Fibroblast of lung (primary cell): ENCODE results near the gene CFAP97D2. TPM values are rescaled to one million over a fixed set of nuclear protein-coding genes. Genes with fewer than 3 reads are reported as not detected.

Source experiments
- DNase-seq, 2 donors: peaks; one replicate each; pipeline versions ENCODE4 v3.0.0 to v3.0.0-alpha.2; 2010; ENCODE audit warnings: low read depth in 2 of 2
- H2AFZ ChIP-seq: 2 replicates; pipeline ENCODE4 v1.5.1; 2012; ENCODE audit warnings: low read length, control low read depth, inconsistent platforms
- H3K27ac ChIP-seq: 2 replicates; pipeline ENCODE4 v1.5.1; 2011; ENCODE audit warnings: low read length, control low read depth; ENCODE audit not compliant: insufficient read depth
- H3K27me3 ChIP-seq: 2 replicates; pipeline ENCODE4 v1.5.1; 2011; ENCODE audit warnings: mild to moderate bottlenecking, low read length; ENCODE audit not compliant: control insufficient read depth, insufficient read depth
- H3K36me3 ChIP-seq: 2 replicates; pipeline ENCODE4 v1.5.1; 2011; ENCODE audit warnings: low read length; ENCODE audit not compliant: control insufficient read depth, insufficient read depth
- H3K4me1 ChIP-seq: 2 replicates; pipeline ENCODE4 v1.5.1; 2011; ENCODE audit warnings: low read length; ENCODE audit not compliant: control insufficient read depth, insufficient read depth; ENCODE audit errors: extremely low read depth
- H3K4me2 ChIP-seq: 2 replicates; pipeline ENCODE4 v1.5.1; 2011; ENCODE audit warnings: low read length, control low read depth; ENCODE audit not compliant: insufficient read depth; ENCODE audit errors: extremely low read depth
- H3K4me3 ChIP-seq, 4 experiments: fragments of 200-600 bp in 1 of 4; sonication (generic) in 1 of 4; replicated peaks in 1 of 4; 2 replicates each; pipeline ENCODE4 v1.5.1; 2011 to 2016; ENCODE audit warnings: low read length in 4 of 4, low read depth in 3 of 4, mild to moderate bottlenecking in 3 of 4, control low read depth in 2 of 4, inconsistent platforms in 1 of 4, mixed read lengths in 1 of 4; ENCODE audit not compliant: insufficient read depth in 1 of 4; ENCODE audit errors: control extremely low read depth in 1 of 4
- H3K79me2 ChIP-seq: 2 replicates; pipeline ENCODE4 v1.5.1; 2012; ENCODE audit warnings: mild to moderate bottlenecking, low read length, inconsistent platforms; ENCODE audit not compliant: control insufficient read depth, insufficient read depth
- H3K9ac ChIP-seq: 2 replicates; pipeline ENCODE4 v1.5.1; 2011; ENCODE audit warnings: mild to moderate bottlenecking, low read length, control low read depth; ENCODE audit not compliant: insufficient read depth
- H3K9me3 ChIP-seq: 2 replicates; pipeline ENCODE4 v1.5.1; 2012; ENCODE audit warnings: low read depth, low read length; ENCODE audit not compliant: control insufficient read depth, insufficient read depth
- H4K20me1 ChIP-seq: 2 replicates; pipeline ENCODE4 v1.5.1; 2011; ENCODE audit warnings: low read length; ENCODE audit not compliant: control insufficient read depth, insufficient read depth; ENCODE audit errors: extremely low read depth
- CTCF ChIP-seq, 2 donors: IDR thresholded peaks in 1 of 2; conservative IDR thresholded peaks in 1 of 2; 1 replicate in 1 of 2; 2 replicates in 1 of 2; pipeline ENCODE4 v1.5.1; 2011 to 2012; ENCODE audit warnings: low read length in 2 of 2, control low read depth in 1 of 2, inconsistent platforms in 1 of 2, low read depth in 1 of 2, mild to moderate bottlenecking in 1 of 2
- EZH2 ChIP-seq: IDR thresholded peaks from 2 replicates; pipeline ENCODE4 v1.5.1; 2012; ENCODE audit warnings: low read length, control low read depth, mild to moderate bottlenecking; ENCODE audit errors: missing control alignments
- polyA plus RNA-seq, 2 donors: library from polyadenylated mRNA; depleted of rRNA in 1 of 2; stranded (reverse) in 1 of 2; unstranded in 1 of 2; fragments of >200 nt; gene quantifications; 2 replicates each; pipeline ENCODE4 v1.2.1, GENCODE V29; 2011 to 2012; ENCODE audit warnings: missing spikeins in 1 of 2
- total RNA-seq: library from RNA; depleted of rRNA; stranded (reverse); fragments of >200 nt; gene quantifications from 2 replicates; pipeline ENCODE4 v1.2.1, GENCODE V29; 2014

CFAP97D2 gene
- total and polyA plus RNA-seq, 2 donors (not counting 1 experiment from before 2014, with no cell fraction given) = not detected

DNA sequence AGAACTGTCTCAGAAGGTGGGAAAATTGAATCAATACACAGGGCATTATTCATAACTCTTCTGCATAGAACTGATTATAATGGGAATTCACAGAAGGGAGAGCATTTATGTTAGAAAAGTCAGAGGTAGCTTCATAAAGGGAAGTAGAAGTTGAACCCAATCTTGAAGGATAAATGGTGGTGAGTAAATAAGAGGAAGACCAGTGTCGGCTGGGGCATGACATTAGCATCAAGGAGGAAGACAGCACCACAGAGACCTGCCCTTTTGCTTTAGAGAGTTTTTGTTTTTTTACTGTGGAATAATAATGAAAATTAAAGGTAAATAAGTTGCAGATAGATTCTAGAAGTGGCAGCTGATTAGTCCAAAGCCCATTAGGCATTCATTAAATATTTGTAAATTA lies 77.5 kb downstream of the CFAP97D2 start:
- Histone ChIP-seq H3K4me1 (no peaks in the 10 kb centered on the region), H3K36me3 (peaks cover 20% of the 10 kb centered on the region), H3K4me3 (no peak overlapping the region), H4K20me1 (no peaks in the 10 kb centered on the region), H2AFZ (no peak overlapping the region), H3K27ac (no peak overlapping the region), H3K27me3 (no peaks in the 10 kb centered on the region), H3K9me3 (no peaks in the 10 kb centered on the region), H3K79me2 (no peaks in the 10 kb centered on the region), H3K9ac (no peak overlapping the region), H3K4me2 (no peak overlapping the region)
- TF ChIP-seq EZH2 = no peak
- no peak for TF ChIP-seq CTCF (conservative IDR thresholded peaks at IDR 0.05 in 1 of 2, IDR thresholded peaks at IDR 0.05 in 1 of 2; ENCODE audit: low read depth in 1 of 2, low read length in 2 of 2)
- DNase-seq = no peak

DNA sequence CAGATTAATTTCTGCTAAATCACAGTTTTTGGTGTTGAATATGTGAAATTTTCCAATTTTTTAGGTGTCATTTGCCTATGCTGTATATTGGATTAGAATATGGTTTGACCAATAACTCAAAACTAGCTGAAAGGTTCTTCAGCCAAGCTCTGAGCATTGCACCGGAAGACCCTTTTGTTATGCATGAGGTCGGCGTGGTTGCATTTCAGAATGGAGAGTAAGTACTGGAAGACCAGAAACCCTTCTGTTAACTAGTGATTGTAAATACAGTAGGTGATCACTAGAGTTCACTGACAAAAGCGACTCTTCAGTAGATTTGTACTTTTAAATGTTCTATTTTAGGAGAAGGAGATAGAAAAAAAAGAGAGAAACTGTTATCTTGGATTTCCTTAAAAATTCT lies 78.0 kb downstream of the CFAP97D2 start:
- Histone ChIP-seq H3K27me3 (no peaks in the 10 kb centered on the region), H2AFZ (no peak overlapping the region), H3K9ac (no peak overlapping the region), H3K9me3 (no peaks in the 10 kb centered on the region), H3K4me1 (no peaks in the 10 kb centered on the region), H3K4me2 (no peak overlapping the region), H3K4me3 (no peak overlapping the region), H3K36me3 (peaks cover 19% of the 10 kb centered on the region), H4K20me1 (no peaks in the 10 kb centered on the region), H3K79me2 (no peaks in the 10 kb centered on the region), H3K27ac (no peak overlapping the region)
- TF ChIP-seq EZH2 = no peak
- TF ChIP-seq CTCF (conservative IDR thresholded peaks at IDR 0.05 in 1 of 2, IDR thresholded peaks at IDR 0.05 in 1 of 2; ENCODE audit: low read depth in 1 of 2, low read length in 2 of 2) = no peak
- DNase-seq = no peak

- DNase-seq = no peak
- Histone ChIP-seq H2AFZ (no peak overlapping the region), H3K27ac (no peak overlapping the region), H3K9me3 (no peaks in the 10 kb centered on the region), H3K36me3 (peaks cover 22% of the 10 kb centered on the region), H3K4me3 (no peak overlapping the region), H3K9ac (no peak overlapping the region), H3K27me3 (no peaks in the 10 kb centered on the region), H3K4me2 (no peak overlapping the region), H3K79me2 (no peaks in the 10 kb centered on the region), H4K20me1 (no peaks in the 10 kb centered on the region), H3K4me1 (no peaks in the 10 kb centered on the region)
- no peak for TF ChIP-seq EZH2
Measured at GRCh38 chr13:114258589-114258988, 79.5 kb downstream of the CFAP97D2 start.
